Kidney capillary endothelial cell (primary cell): ENCODE data around the gene SETD3.

Source experiments
- DNase-seq: peaks from one replicate; pipeline ENCODE4 v3.0.0-alpha.2; 2018; ENCODE audit warnings: low spot score

SETD3 gene

DNA sequence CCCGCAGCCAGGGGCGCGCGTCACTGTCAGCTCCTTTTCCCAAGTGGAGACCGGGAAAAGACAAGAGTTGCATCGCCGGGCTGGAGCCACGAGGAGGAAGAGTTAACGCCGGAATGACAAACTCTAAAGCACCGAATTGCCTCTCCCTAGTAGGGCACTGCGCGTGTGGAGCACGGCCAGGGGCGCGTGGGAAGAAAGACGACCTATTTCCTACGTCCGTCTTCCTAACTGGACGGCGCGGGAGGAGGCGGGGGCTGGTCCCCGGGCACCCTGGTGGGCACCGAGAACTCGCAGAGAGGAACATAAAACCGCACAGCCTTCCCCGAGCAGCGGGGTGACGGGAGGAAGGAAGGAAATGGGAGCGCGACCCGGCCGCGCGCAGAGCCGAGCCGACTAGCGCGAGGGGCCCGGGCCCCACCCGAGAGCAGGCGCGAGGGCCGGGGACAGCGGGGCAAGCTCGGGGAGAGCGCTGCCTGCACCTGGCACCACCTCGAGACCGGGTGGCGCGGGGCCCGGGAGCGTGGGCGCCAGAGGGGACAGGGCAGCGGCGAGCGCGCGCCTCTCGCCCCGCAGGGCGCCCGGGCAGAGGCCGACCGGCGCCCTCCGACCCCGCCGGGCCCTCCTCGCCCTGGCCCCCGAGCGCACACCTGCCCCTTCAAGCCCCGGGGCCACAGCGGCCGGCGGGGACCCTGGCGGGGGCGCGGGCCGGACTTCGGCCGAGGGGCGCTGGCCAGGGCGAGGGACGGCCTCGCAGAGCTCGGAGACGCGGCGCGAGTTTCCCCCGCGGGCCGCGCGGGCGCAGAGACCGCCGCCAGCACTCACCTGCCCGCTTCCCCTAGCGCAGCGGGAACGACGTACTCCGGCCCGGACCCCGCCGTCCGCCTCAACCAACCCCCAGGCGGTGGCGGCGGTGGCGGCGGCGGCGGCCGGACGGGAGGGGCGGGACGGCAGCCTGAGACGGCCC is at the start of gene SETD3:
Gene SETD3, minus strand, starts transcription at position 954 of the 964 bp plus-strand sequence. CDS start 15,054 bp downstream, outside the sequence.
- peak; percentile 55 for DNase-seq

- DNase-seq, result peak; percentile 40
These were observed 49.2 kb upstream of the SETD3 start for GRCh38 chr14:99529899-99530298.

DNA sequence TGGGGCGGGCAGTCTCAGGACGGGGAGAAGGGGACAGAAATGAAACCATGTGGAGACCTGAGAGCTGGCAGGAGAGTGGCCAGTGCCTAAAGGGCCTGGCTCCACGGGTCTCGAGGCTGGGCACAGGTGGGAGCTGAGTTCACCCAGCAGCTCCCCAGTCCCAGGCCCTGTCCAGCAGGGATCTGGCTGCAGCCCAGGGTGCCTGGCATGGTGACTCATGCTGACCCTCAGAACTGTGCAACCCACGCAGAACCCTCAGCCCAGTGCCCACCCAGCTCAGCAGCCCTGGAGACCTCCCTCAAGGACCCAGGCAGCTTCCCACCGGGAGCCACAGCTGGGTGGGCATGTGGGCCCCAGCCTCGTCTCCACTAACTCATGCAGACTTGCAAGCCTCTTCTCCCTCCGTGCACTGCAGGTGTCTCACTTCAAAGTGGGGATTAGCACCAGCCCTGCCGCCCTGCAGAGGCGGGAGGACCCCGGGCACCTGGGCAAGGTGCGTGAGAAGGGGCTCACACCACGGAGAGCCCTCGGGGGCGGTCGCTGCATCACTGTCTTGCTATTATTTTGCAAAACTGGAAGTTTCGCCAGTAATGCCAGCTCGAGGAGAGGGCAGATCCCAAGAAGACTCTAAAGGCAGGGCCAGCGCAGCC is 46.9 kb upstream of the SETD3 start:
- DNase-seq, result no peak

- DNase-seq, result no peak
These were observed 46.4 kb upstream of the SETD3 start for GRCh38 chr14:99527026-99527425.

DNA sequence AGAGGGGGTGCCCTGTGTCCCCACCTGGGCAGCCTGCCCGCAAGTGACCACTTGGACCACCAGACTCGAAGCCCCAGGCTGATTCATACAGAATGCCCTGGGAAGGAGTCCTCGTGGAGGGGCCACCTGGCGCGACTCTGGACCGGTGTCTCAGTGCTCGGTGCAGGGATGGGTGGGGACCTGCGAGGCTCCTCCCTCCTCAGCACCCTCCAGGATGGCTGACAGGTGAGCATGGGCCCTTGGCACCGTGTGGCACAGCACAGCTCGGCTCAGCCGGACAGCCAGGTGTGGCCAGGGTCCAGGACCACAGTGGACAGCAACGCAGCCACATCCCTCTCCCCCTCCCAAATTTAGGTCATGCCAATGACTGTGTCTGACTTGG is 45.0 kb upstream of the SETD3 start:
- DNase-seq, result no peak

- no peak for DNase-seq
These were observed 44.4 kb upstream of the SETD3 start for GRCh38 chr14:99524804-99525698.

GRCh38 chr14:99524091-99524661 is 43.5 kb upstream of the SETD3 start:
- DNase-seq, result no peak

DNA sequence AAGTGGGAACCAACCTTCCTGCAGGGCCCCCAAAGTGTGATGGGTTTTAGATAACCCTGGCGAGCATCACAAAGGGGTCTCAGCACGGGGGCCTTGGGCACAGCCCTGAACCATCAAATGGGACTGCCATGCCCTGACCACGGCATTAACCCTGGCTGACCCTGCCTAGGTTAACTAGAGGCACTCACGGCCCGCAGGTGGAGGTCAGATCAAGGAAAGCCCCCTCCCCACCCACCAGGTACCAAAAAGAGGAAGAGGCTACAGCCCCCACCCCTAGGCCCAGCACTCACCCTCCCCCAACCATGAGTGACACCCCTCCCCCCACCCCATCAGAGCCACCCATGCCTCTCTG is 43.0 kb upstream of the SETD3 start:
- no peak for DNase-seq

DNA sequence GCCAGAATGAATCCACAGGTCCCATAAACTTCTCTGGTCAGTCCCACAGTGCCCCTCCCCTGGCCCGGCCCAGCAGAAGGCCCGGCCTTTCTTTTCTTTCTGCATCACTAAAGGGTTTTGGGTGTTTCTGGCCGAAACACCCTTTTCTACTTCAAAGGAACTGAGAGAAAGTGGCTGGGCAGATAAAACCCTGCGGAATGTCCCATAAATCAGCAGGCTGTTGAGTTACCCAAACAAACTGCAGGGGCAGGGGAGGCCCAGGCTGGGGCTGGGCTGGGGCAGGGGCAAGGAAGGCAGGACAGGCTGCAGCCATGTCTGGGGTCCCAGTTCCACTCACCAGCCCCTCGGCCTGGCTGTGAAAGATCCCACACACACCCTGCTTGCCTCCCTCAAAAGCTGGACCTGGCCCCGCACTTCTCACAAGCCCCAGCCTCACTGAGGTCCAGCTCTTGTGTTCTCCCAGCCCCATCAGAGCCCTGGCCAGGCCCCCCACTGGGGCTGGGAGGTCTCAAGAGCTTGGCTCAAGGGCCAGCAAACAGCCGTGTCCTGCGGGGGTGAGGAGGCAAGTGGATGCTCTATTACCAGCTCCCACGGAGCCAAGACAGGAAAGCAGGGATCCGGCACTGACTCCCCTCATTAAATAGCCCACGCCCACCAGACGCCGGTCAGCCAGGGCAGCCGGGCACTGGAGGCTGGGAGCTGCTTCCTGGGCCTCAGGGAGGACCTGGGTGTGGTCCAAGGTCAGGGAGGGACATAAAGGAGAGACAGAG is 42.5 kb upstream of the SETD3 start:
- DNase-seq, result no peak

DNA sequence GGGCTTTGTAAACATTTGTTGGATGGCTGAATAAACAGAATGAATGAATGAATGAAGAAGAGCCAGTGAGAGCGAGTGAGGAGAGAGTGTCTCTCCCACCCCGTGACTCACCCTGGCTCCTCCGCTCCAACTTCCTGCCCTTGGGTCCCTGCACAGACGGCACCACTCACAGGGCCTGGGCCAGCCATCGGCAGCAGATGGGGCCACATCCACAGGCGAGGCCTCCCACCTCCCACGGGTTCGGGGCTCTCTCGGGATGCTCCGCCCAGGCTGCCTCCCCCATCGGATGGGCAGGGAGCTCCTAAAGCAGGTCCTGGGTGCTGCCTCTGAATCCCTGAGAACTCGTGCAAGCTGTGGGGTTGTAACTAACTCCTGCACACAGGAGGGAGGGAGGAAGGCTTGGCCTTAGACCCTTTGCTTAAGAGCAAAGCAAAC is 41.8 kb upstream of the SETD3 start:
- peak; percentile 55 for DNase-seq

DNA sequence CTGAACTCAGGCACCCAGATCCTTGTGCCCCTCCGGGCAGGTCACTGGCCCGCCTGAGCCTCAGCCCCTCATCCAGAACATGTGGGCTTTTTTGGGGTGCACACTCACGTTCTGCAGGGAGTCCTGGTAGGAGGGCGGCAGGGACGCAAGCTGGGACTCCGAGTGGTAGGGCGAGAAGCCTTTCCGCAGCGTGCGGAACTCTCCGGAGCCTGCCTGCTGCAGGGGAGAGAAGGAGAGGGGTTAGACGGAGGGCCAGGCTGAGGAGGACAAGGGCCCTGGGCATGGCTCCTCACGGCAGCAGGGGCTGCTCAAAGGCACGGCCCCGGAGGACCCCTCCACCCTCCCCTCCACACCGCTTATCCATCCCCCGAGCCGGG is 41.4 kb upstream of the SETD3 start:
- no peak for DNase-seq

- DNase-seq, result no peak
These were observed 40.7 kb upstream of the SETD3 start for GRCh38 chr14:99521176-99522024.

GRCh38 chr14:99520571-99521081 is 40.0 kb upstream of the SETD3 start:
- no peak for DNase-seq

- DNase-seq, result no peak
These were observed 39.3 kb upstream of the SETD3 start for GRCh38 chr14:99519931-99520421.

DNA sequence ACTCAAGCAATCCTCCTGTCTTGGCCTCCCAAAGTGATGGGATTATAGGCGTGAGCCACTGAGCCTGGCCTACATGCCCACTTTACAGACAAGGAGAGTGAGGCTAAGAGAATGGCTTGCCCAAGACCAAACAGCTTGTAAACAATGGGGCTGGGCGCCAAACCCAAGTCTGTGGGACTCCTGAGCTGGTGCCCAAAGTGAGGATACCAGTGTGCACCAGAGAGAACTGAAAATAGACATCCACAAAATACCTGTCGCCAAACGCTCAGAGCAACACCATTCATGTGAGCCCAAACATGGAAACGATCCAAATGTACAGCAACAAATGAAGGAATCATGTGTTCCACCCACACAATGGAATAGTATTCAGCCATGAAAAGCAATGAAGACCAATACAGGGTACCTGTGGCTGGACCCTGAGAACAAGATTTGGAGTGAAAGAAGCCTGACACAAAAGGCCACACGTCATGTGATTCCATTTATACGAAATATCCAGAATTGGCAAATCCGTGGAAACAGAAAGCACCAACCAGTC is 38.8 kb upstream of the SETD3 start:
- no peak for DNase-seq

- DNase-seq, result peak; percentile 38
These were observed 38.0 kb upstream of the SETD3 start for GRCh38 chr14:99518441-99519346.

DNA sequence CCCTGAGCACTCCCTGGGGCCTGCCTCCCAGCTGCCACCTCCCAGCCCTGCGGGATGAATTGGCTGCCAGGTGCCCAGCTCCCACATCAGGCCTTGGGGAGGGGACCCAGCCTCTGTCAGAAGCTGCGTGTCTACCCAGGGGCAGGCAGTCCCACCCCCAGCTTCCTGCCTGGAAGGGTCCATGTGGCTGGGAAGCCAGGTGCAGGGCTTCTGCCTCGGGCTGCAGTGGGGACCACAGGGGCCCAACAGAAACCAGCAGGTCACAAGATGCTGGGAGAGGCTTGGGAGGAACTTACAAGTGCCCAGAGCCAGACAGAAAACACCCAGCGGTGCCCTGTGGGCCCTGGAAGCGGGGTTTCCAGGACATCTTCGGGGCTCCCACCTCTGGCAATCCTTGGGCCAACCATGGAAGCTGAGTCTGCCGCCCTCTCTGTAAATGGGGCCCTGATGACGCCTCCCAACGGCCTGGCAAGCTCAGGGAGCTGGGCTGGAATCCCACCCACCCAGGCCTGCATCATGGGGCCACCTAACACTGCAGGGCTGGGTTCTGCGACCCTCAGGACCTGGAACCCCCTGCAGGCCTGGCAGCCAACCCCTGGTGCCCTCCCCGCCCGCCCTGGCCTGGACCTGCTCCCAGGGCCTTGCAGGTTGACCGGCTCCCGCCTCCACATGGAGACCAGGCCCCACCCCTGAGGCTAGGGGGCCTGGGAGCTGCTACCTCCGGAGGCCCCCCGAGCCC is 37.2 kb upstream of the SETD3 start:
- no peak for DNase-seq
